Activated T-helper 1 cell treated with anti-CD3 and anti-CD28 coated beads, Interleukin-2, amount 50 U/mL, for 16 hours (primary cell): ENCODE measurements around the gene TOR2A.

ENCODE experiments used
- DNase-seq, 2 donors: peaks; one replicate each; pipeline ENCODE4 v3.0.0-alpha.2; 2020; ENCODE audit warnings: low read depth in 1 of 2, low spot score in 1 of 2

The TOR2A gene

DNA sequence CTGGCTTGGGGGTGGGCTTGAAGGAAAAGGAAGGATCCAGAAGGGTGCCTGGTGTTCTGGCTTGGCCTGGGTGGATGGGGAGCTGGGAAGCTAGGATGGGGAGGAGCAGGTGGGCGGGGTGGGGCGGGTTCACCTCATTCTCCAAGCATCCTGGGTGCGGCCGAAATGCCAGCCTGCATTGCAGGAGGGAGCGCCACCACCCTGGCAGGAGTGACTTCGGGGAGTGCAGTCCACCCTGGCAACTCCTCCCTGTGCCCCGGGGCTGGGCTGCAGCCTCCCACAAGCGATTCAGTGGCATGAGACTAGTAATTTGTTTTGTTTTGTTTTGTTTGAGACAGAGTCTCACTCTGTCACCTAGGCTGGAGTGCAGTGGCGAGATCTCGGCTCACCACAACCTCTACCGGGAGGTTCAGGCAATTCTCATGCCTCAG lies 13.7 kb downstream of the TOR2A start:
- DNase-seq = no peak

DNA sequence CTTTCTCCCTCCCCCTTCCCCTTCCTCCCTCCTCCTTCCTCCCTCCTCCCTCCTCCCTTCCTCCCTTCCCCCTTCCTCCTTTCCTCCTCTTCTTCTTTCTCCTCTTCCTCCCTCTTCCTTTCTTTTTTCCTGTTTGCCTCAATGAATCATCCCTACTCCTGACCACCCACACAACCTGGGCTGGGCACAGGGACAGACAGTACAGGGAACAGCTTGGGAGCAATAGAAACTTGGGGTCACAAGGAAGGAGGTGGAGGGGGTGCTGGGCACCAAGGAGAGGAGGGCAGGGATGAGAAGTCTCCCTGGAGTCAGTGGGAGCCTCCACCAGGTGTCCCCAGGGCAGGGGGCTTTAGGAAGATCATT lies 14.2 kb downstream of the TOR2A start:
- no peak for DNase-seq

DNA sequence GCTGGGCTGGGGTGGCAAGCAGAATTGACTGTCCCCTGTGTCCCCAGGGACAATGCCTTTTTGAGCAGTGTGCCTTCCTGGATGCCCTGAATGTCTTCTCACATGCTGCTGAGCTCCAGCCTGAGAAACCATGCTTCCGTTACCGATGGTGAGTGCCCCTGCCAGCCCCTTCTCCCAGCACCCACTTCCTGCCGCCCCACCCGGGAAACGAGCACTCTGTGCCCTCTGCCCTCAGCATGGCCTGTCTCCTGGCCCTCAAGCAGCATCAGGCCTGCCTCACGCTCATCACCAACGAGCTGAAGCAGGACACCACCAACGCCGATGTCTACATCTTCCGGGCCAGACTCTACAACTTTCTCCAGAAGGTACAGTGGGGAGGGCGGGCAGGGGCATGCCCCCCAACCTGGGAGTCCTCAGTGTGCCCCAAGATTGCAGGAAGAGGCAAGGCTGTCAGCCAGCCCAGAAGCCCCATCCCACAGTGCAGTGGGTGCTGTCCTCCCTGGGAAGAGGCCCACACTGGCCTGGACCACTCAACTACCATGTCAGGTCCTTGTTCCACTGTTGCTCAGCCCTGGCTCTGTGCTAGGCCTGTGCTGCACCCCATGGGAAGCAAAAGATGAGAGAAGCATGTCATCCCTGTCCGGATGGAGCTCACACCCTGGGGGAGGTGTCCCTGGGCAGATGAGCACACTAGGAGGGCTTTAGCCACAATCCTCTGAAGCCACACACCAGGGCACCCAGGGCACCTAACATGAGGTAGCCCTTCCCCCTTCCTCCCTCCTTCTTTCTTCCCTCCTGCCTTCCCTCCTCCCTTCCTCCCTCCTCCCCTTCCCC lies 14.8 kb downstream of the TOR2A start:
- DNase-seq = no peak

DNA sequence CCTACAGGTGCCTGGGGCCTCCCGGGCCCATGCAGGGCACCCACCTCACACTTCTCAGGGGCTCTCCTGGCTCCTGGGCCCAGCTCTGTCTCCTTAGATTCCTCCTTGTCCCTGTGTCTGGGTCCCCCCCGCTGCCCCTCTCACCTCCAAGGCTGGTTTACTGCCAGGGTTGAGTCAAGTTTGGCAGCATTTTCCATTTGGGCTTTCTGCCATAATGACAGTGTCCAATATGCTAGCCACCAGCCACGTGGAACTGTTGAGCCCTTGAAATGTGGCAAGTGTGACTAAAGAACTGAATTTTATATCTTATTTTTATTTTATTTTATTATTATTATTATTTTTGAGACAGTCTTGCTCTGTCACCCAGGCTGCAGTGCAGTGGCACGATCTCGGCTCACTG lies 17.3 kb downstream of the TOR2A start:
- DNase-seq = no peak

DNA sequence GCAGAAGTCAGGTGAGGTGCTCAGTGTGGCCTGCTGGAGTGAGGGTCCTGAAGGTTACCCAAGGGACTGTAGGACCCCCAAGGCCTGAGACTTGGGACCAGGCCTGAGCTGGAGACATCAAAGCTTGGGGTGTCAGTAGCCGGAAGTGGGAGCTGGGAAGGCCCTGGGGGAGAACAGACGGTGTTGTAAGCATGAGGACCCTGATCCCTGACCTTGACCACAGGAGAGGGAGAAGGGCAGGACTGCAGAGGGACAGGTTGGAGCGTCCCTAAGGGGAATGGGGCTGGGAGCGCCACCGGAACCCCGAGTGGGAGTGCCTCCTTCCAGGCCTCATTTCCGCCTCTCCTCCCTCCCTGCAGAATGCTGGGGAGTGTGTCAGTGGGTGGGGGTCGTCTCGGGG lies 18.7 kb downstream of the TOR2A start:
- DNase-seq = no peak

DNA sequence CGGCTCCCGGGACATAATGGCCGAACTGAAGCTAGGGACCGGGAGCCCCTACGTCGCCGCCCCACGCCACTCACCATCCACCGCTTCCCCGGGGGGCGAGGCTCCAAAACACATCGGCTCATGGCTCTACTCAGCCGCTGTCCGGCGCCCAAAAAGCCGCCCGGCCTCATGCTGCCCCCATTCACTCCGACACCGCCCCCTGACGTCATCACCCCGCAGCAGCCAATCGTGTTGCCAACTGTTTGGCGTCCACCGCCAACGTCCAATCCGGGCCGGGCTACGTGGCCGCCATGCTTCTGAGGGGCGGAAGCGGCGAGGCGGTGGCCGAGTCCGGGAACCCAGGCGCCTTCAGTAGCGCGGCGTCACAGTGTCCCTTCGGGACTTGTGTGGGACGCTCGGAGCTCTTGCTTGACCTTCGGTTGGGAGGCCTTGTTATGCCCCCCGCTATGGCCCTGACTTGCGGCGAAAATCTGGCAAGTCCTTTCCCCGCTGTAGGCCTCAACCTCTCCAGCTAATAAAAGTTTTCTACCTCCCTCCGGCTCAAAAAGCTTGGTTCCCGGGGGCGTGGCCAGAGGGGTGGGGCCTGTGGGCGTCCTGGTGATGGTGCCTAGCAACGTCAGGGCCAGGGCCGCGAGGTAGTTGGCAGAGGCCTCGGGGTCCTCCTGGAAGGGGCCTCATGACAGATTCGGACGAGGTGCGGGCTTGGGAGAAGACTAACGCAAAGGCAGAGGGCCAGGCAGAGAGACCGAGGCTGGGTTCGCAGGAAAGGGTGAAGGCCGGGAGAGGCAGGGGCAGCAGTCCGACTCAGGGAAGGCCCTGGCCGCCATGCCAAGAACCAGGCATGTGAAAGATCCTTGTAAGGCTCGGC lies 19.4 kb downstream of the TOR2A start, which contains the start of the genes PTRH1 and TTC16:
PTRH1 (minus strand) TSS at position 194 of the 868 bp plus-strand sequence; CDS start at position 170, 24 bp downstream.
TTC16 (plus strand) TSS at position 610 of the 868 bp plus-strand sequence; CDS start at position 677, 67 bp downstream.
- peak; percentile 95 to 96 for DNase-seq

DNA sequence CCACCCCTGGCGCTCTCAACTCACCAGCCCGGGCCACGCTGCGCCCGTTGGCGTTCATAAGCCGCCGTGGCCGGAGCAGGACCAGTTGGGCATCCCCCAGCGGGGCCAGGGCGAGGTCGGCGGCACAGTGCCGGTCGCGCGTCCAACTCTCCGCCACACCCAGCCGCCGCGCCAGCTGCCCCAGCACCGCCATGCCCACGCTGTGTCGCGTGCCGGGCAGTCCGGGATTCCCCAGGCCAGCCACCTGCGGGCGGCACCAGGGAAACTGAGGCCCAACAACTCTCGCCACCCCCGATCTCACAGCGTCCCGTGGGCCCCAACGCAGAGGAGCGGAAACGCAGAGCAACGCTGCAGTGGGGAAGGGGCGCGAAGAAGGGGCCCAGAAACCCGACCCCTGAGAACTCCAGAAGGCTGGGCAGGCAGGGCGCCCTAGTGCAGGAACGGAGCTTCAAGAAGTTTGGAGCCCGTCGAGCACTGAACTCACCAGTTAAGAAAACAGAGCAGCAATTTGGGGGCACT lies 20.1 kb downstream of the TOR2A start:
- no peak for DNase-seq

DNA sequence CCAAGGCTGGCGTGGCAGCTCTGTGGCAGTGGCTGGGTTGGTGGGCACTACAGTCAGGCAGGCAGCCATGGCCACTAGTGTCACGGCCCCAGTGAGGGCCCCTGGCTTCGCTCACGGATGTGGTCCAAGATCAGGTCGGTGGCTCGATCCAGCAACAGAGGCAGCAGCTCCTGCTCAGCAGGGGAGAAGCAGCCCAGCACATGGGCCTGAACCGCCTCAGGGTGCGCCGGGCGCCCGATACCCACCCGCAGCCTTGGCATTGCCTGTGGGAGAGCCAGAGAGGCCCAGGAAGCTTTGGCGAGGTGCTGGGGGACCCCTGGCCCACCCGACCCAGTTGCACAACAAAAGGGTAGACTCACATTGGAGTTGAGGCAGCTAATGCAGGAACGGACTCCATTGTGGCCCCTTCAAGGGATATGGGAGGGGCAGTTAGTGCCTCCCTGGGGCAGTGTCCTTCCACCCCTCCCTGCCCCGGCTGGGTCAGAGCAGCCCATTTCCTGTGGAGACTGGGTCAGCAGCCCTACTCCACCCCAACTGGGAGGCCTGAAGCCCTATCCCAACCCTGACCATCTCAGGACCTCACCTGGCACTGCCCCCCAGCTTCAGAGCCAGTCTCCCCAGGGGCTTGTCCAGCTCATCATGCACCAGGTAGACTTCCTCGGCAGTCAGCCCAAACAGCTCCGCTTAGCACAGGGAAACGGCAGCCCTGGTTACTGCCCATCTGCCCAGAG lies 20.9 kb downstream of the TOR2A start:
- no peak for DNase-seq

DNA sequence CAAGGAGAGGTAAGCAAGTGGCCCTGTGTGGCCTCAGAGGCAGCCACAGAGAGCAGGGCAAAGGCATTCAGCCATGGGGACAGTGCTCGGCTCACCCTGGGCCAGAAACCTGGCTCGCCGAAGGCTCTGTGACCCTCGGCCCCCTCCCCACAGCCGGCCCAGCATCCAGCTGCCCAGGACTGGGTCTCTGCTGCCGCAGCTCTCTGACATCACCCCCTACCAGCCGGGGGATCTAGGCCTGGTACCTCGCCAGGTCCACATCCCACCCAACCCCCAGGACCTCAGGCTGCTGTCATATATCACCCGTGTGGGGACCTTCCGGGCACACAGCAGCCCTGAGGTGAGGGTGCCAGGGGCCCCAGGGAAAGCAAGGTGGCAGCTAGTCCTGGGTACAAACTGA lies 22.2 kb downstream of the TOR2A start:
- no peak for DNase-seq

DNA sequence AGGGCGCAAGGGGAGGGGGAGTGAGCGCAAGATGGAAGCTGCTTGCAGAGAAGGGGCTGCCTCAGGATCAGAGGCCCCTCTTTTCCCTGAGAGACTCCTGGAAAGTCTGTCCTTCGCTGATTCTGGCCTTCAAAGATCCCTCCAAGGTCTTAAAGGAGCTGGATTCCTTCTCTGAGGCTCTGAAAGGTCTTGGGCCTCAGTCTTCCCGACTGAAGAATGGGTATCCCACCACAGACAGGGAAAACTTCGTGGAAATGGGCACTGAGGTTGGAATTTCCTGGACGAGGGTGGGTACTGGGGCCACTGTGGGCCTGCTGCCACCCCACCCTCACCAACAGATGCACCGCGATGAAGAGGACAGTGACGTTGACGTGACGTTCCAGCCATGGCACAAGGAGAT lies 22.7 kb downstream of the TOR2A start:
- DNase-seq = no peak

DNA sequence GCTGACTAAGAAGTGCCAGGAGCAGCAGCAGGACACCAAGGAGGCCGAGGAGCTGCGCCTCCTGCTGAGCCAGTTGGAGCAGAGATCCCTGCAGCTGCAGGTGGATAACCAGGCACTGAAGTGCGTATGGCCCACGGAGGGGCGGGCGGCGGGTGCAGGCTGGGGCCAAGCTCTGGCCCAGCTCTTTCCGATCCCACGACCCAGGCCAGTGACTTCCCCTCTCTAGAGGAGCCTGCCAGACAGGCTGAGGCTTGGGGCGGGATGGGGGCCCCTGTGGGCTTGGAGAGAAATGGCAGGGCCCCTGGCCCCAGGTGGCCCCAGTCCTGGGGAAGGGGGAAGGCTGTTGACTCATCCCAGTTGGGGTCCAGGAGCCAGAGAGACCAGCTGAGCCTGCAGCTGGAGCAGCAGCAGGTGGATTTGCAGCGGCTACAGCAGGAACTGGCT lies 23.2 kb downstream of the TOR2A start:
- DNase-seq = no peak

DNA sequence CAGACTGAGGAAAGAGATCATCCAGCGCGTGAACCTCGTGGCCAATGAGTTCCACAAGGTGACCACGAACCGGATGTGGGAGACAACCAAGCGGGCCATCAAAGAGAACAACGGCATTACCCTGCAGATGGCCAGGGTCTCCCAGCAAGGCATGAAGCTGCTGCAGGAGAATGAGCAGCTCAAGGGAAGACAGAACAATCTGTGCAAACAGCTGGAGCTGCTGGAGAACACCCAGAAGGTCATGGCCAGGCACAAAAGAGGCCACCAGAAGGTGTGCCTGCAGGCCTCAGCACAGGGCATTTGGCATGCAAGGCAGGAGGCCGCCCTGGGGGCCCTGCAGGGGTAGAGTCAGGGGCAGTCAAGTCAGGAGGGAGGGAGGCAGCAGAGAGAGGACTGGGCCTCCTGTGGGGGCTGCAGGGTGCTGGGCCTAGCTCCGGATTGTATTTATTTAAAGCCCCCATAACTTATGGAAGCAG lies 23.8 kb downstream of the TOR2A start:
- DNase-seq = no peak

DNA sequence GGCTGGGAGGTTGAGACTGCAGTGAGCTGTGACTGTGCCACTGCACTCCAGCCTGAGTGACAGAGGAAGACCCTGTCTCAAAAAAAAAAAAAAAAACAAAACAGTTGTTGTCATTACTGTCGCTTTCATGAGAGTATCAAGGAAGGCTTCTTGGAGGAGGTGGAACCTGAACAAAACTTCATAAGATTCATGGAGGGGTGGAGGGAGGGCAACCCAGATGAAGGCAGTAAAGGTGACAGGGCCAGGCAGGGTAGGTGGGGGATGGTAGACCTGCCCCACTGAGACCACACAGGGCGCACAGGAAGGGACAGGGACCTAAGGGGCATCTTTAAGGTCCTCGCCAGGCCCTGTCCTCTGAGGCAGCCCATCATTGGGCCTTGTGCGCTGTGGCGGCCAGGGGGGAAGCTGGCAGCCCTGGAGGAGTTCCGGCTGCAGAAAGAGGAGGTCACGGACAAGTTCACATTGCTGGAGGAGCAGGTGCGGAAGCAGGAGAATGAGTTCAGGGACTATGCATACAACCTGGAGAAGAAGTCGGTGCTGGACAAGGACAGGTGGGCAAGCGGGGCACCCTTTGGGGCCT lies 24.8 kb downstream of the TOR2A start:
- no peak for DNase-seq

DNA sequence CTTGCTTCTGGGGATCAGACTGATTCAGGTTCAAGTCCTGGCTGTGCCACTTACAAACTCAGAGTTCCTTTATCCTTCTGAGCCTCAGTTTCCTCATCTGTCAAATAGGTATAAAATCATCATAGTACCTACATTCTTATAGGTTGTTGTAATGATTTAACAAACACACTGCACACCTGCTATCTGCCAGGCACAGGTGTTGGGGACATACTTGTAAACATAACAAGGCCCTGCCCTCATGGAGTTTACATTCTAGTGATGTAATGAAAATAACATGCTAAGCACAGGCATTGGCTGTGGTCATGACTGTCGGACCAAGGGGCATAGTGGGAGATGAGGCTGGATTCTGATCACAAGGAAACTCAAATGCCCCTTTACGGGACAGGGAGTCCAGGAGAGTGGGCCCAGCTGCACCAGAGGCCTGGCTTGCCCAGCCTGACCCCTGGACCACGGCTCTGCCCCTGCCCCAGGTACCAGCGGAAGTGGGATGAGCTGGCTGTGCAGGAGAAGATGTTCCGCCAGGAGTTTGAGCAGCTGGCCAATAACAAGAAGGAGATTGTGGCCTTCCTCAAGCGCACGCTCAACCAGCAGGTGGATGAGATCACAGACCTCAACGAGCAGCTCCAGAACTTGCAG lies 26.0 kb downstream of the TOR2A start:
- DNase-seq = no peak

DNA sequence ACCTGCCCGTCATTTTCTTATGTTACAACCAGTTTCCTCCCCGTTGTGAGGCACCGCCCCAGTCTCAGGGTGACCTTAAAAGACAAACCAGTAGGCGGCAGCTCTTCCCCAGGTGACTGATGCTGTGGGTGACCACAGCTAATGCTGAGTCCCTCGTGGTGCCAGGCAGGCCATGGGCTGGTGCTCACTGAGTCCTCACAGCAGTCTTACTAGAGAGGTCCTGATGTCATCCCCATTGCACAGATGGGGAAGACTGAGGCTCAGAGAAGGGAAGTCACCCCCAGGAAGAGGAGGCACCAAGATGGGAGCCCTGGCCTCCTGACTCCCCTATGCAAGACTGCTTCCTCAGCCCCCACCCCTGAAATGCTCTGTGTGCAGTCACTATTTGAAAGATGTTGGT lies 27.3 kb downstream of the TOR2A start:
- DNase-seq = no peak

DNA sequence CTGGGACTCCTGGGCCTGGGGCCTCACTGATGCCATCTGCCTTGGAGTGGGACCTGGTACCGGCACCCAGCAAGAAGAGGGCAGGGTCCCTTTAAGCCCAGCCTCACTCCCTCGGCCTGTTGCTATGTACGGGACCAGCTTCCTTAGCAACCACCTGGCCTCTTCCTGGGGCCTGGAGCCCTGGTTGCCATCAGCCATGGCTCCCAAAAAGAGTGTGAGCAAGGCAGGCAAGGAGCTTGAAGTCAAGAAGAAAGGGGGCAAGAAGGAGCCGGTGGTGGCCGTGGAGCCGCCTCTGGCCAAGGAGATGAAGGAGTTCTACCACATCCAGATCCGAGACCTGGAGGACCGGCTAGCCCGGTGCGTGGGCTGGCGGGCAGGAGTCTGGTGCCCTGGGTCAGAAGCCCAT lies 28.3 kb downstream of the TOR2A start, which contains the start of gene CFAP157:
CFAP157 (plus strand) TSS at position 153 of the 406 bp plus-strand sequence; CDS start at position 197, 44 bp downstream.
- DNase-seq = no peak

DNA sequence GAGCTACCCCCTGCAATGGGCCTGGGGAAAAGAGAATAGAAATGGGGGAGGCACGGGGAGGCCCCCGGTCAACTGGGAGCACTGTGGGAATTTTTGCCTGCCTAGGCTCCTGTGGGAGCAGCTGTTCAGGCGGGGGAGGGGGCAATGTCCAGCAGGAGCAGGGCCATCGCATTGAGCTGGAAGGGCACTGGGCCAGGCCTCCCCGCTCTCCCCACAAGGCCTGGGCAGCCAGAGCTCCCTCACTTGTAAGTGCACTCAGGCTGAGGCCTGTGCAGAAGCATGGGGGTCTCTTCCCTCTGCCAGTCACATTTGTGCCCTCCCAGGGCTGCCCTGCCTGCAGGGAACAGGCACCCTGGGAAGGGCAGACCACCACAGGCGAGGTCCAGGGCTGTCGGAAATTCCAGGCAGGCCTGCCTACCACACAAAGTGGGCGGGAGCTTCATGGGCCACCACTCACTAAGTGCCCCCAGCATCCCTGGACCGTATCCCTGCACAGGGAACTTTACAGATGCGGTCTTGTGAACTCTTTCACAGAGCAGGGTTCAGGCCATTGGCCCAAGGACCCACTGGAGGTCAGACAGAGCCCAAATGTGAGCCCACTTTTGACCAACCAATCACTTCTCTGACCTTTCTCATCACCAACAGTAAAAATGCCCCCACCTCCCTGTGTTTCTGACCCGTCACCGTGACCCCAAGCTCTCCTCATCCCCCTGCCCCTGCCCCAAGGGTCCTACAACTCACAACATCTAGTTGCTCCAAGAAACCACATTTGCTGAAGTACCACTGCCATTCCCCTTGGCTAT lies 29.3 kb downstream of the TOR2A start:
- no peak for DNase-seq

DNA sequence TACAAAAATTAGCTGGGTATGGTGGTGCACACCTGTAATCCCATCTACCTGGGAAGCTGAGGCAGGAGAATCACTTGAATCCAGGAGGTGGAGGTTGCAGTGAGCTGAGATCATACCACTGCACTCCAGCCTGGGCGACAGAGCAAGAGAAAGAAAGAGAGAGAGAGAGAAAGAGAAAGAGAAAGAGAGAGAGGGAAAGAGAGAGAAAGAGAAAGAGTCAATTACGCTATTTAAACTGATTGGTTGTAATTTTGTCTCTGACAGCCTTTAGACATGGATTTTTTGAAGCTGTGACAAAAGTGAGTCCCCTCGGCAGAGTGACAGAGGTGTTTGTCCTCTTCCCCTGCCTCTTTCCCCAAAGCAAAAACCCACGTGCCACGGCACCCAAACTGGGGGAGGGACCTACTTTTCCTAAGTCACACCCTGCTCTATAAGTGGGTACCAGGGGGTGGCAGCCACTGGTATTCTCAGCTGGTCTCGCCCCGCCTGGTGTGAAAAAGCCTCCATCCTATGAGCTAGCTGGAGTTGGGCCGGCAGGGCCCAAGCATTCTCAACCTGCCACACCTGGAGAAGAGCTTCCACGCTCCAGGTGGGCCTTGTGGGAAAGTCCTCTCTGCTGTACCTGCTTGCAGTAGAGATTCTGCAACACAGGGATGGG lies 31.7 kb downstream of the TOR2A start:
- DNase-seq = no peak
